Non-pigmented ciliary epithelial cell (primary cell): ENCODE results near the gene NDRG2.
"Not testable (repeated sequence)": the region's sequence is repeated elsewhere in the genome, so short reads cannot be mapped to it uniquely, and the experiment has no call there.

Experiments used
- DNase-seq: peaks from one replicate; pipeline ENCODE4 v3.0.0-alpha.2; 2010; ENCODE audit warnings: low read depth

Gene NDRG2

DNA sequence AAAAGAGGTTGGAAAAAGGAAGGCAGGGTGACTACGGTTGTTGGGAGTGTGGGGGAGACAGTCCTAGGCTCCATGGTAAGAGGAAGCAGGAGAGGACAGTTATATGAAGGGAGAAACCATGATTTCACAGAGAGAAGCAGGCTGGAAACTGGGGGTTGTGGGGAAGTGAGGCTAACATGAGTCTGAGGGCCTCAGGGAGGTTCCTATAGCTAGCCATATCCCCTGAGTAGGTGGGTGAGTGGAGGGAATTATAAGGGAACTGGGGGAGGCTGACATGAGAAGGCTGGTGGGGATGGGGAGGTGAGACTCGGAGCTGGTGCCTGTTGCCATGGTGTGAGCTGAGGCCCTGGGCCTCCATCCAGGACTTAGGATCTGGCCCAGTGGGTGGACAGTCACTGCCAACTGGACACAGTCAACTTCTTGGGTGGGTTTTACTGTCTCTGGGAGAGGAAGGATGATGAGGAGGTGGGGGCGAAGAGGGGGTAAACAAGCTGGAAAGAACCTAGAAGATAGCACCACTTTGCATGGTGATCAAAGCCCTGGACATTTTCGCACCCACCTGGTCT lies 8.4 kb upstream of the NDRG2 start:
- DNase-seq: no peak

- DNase-seq: no peak
Observed at GRCh38 chr14:21032326-21033132, 7.7 kb upstream of the NDRG2 start.

GRCh38 chr14:21030531-21030930 lies 5.7 kb upstream of the NDRG2 start:
- DNase-seq: no peak

- DNase-seq: no peak
Observed at GRCh38 chr14:21029917-21030316, 5.1 kb upstream of the NDRG2 start, which contains the start of gene TPPP2. TPPP2 (plus strand) TSS chr14:21030217; CDS start chr14:21030582, 365 bp downstream.

DNA sequence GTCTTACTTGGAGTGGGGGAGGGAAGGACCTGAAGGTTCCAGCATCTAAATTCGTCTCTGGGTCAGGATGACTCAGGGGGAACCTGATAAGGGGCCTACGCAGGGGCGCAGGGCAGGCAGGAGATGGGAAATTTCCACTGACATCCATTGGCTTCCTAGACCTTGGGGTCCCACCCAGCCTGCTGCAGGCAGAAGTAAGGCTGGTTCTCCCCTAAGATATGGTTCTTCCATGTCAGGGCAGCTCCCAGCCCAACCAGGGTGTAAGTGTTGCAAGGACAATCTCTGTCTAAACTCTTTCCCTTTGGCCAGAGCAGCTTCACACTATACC lies 2.1 kb upstream of the NDRG2 start:
- no peak for DNase-seq

- no peak for DNase-seq
Observed at GRCh38 chr14:21026274-21026987, 1.6 kb upstream of the NDRG2 start.

DNA sequence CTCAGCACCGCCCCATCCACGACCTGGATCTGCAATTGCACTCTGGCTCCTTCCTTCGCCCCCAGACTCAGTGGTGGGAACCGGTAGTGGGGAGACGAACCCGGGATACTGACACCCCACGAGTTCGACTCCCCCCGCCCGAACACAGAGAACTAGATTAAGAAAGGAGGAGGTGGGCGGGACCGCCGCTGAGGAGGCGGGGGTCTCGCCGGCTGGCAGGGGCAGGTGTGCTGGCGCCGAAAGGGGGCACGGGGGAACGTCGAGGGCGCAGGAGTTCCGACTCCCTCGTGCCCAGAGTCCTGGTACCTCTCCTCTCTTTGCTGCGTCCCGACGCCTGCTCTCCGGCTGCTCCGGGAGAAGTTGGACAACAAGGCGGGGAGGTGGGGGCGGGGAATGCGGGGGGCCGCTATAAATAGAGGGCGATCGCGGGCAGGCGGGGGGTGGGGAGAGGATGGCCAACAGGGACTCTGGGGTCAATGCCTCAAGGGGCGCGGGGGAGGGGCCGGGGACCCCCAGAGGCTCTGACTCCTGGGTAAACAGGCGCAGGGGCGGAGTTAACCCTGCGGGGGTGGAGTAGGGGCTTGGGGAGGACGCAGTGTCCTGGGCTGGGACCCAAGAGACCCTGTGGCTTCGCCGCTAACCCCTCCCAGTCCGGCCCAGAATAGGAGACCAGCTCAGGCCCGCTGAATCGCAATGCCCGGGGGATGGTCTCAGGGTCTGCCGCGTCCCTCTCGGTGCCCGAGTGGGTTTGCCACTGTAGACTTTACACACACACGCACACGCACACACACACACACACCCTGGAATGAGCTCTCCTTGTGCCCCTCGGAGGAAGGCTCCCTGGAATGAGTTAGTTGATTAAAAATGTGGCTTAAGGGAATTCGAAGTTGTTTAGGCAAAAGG lies 761 bp upstream of the NDRG2 start:
- no peak for DNase-seq

DNA sequence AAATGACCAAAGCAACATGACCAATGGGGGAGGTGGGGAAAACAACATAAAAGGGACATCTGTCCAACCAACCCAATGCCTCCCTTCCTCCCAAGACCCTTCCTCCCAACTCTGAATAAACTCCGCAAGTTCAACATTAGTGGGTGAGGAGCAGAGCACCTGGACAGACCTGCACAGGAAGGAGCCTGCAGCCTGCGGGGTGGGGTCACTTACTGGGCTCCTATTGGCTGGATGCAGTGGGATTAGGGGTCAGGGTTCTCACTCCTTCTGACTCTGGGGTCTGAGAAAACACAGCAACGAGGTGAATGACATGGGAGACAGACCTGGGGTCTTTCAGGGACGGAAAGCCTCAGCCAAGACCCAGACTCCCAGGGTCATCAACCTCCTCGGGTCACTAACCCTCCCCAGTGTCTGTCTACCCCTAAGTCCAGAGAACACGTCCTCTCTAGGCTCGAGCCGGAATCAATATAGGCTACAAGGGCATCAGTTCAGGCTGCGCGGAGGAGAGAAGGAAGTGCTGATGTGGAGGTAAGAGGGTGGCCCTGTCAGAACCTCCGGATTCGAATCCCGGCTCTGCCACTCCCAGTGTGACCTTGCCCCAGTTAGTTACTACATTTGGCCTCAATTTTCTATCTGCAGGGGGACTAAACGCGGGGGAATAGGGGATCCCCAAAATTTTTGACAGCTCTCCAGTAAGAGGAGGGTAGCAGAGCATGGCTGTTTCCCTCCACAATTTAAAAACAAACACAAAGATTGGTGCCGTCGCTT lies 860 bp downstream of the NDRG2 start:
- DNase-seq: no peak

GRCh38 chr14:21023174-21023573 lies 1.7 kb downstream of the NDRG2 start:
- DNase-seq: no peak

DNA sequence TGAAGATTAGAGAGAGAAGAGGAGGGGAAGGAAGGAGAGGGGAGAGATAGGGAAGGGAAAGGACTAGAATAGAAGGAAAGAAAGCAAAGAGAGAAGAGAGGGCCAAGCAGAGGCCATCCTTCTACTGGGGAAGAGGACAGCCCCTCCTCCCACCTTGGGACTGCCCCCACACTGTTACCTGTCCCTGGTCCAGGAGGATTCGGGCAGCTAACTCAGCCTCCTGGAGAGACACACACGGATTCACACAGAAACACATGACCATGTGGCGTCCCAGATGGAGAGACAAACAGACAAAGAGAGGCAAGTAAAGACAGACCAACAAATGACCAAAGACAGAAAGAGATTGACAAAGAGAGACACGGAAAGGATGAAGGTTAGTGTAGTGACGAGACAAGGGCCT lies 2.2 kb downstream of the NDRG2 start:
- DNase-seq: no peak

DNA sequence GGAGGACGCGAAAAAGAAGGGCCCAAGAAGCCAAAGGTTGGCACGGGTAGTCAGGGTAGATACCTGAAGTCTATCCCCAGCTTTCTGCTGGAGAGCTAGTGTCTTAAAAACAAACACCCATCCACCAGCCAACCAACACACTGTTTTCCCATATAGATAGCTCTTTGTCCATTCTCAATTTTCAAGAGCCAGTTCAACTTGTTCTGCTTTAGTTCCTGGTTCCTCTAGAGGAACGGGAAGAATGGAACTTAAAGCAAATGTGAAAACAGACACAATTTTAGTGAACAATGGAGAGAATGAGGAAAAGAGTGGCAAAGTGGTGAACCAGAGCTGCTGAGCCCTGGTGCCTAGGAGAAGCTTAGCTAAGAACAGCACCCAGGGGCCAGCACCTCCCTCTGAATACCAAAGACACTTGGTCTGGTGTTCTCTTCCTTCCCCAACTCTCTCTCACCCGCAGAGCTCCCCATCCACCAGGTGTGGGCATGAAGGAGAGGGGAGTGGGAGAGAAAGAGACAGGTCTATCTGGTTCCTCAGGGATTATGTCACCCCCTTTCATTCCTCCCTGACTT lies 3.8 kb downstream of the NDRG2 start:
- DNase-seq: no peak

DNA sequence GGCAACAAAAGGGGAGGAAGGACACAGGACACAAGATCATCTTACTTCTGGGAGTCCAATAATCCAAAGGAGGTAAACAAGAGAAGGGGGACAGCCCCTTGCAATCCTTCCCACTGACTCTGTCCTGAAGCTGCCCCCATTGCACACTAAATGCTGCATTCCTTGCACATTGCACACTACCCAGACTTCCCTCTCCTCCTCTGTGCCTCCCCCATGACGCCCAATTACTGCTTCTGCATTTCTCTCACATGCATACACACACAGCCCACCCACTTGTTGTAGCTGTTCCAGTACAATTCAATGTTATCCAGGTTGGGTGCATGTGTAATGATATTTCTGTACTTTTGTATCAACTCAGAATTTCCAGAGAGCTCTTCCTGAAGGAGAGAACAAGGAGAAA lies 5.5 kb downstream of the NDRG2 start:
- DNase-seq: no peak

- DNase-seq: no peak
Observed at GRCh38 chr14:21018781-21019180, 6.1 kb downstream of the NDRG2 start.

DNA sequence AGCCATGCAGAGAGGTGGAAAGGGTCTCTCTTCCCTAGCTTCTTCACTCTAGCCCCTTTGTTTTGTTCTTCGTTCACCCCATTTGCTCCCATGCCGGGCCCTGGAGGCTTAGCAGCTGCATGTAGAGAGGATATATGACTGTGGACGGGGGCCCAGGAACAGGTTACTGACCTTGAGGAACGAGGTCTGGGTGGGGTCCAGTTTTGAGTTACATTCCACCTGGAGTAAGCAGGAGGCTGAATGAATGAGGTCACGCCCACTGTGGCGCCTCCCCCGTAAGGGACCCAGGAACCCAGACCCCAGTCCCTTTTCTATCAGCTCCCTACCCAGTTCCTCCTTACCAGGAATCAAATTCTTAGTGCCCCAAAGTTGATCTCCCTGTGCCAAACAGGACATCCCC lies 6.6 kb downstream of the NDRG2 start:
- no peak for DNase-seq

DNA sequence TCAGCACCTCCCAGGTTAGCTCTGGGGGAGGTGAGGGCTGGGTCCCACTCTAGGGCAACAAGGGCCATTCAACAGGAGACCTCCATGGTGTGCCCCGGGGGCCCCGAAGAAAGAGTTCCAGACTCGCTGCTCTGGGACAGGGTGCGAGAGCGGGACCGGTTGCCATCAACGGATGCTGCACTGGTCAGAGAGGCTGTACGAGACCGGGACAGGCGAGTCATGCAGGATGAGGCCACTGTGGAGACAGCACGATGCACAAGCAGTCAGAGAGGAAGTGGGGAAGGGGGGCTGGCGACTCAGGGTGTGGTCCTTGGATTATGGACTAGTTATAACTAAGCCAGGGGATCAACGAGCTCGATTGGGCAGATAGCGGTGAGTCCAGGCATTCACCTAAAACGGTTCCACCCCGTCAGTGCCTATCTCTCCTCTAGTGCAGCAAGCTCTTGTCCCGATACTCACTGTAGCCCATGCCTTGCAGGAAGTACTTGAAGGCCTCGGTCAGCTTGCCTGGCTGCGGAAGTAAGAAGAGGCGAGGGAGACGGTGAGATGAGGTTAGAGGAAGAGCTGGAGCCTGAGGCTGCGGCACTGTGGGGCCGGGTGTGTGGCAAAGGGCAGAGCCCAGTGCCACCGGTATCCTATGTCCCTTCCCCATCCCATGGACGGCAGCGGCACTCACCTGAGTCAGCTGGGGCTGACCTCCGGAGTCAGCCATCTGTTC lies 7.2 kb downstream of the NDRG2 start:
- DNase-seq: no peak

- DNase-seq: no peak
Observed at GRCh38 chr14:21016413-21017190, 8.3 kb downstream of the NDRG2 start.

GRCh38 chr14:21015312-21015711 lies 9.5 kb downstream of the NDRG2 start:
- no peak for DNase-seq

- peak; percentile 63 for DNase-seq
Observed at GRCh38 chr14:21014761-21015190, 10.1 kb downstream of the NDRG2 start.

- no peak for DNase-seq
Observed at GRCh38 chr14:21011136-21011535, 13.7 kb downstream of the NDRG2 start.

- DNase-seq: not testable (repeated sequence)
Observed at GRCh38 chr14:21009721-21010120, 15.1 kb downstream of the NDRG2 start.
